K562 (cell line): ENCODE measurements around the gene LRRC75A. TPM values are rescaled to one million over a fixed set of nuclear protein-coding genes. Genes with fewer than 3 reads are reported as not detected.

Source experiments
- ATAC-seq: fragments of 200-7000 bp; cut with Tn5 transposase; 3 replicates; pipeline ENCODE4 v1.9.1; 2020; ENCODE audit warnings: moderate library complexity
- BruUV-seq: library from RNA; stranded (reverse); fragments of 400-500 nt; replicated peaks from 2 replicates; lab custom pipeline; 2021; lab: Mats Ljungman, UMichigan
- CTCF ChIA-PET: fragments of 300-600 bp; formaldehyde crosslinking; extraction: SDS; loops from one replicate; lab custom pipeline; 2021; ENCODE audit warnings: low intra/inter-chr PET ratio; lab: Yijun Ruan, JAX
- POLR2A ChIA-PET: fragments of 300-600, 350-650 bp; sonication (Branson Sonifier 250); formaldehyde crosslinking; extraction: SDS; loops from one replicate; lab custom pipeline; 2021; ENCODE audit warnings: antibody characterized with exemption, inconsistent platforms; lab: Yijun Ruan, JAX
- DNase-seq, 4 experiments: peaks; one replicate each; pipeline versions ENCODE4 v3.0.0 to v3.0.0-alpha.2; 2011 to 2018; ENCODE audit warnings: low spot score in 3 of 4, mixed read lengths in 3 of 4; ENCODE audit errors: extremely low read depth in 1 of 4
- FAIRE-seq: peaks from 2 replicates; lab custom pipeline; 2011; peaks lifted over from hg19 to GRCh38; lab: Jason Lieb, UNC
- H2AFZ ChIP-seq: 2 replicates; pipeline ENCODE4 v1.6.0; 2011; ENCODE audit warnings: low read depth, low read length, control low read depth, inconsistent platforms
- H3K27ac ChIP-seq: fragments of 200-600 bp; 3 replicates; pipeline ENCODE4 v1.8.0; 2011; ENCODE audit warnings: low read depth, mild to moderate bottlenecking, control low read depth, inconsistent platforms, low read length, moderate library complexity, mixed read lengths; ENCODE audit errors: extremely low read depth
- H3K27me3 ChIP-seq, 2 experiments: fragments of 300-600 bp in 1 of 2; 2 replicates in 1 of 2; 3 replicates in 1 of 2; pipeline versions ENCODE4 v1.6.0 to v1.8.0; 2011; ENCODE audit warnings: inconsistent platforms in 2 of 2, low read length in 2 of 2, mild to moderate bottlenecking in 1 of 2, mixed read lengths in 1 of 2, moderate library complexity in 1 of 2; ENCODE audit not compliant: control insufficient read depth in 2 of 2, insufficient read depth in 2 of 2
- H3K36me3 ChIP-seq: fragments of 300-600 bp; 3 replicates; pipeline ENCODE4 v1.8.0; 2011; ENCODE audit warnings: mild to moderate bottlenecking, low read length, inconsistent platforms; ENCODE audit not compliant: control insufficient read depth, insufficient read depth
- H3K4me1 ChIP-seq, 2 experiments: fragments of 200-600 bp in 1 of 2; replicated peaks in 1 of 2; 2 replicates in 1 of 2; 3 replicates in 1 of 2; pipeline versions ENCODE4 v1.5.1 to v1.8.0; 2011; ENCODE audit warnings: inconsistent platforms in 2 of 2, low read length in 2 of 2, mild to moderate bottlenecking in 1 of 2, mixed read lengths in 1 of 2, moderate library complexity in 1 of 2; ENCODE audit not compliant: control insufficient read depth in 2 of 2, insufficient read depth in 2 of 2
- H3K4me2 ChIP-seq: 2 replicates; pipeline ENCODE4 v1.6.1; 2011; ENCODE audit warnings: low read length, control low read depth, inconsistent platforms, mixed read lengths; ENCODE audit not compliant: insufficient read depth
- H3K4me3 ChIP-seq: fragments of 200-600 bp; sonication (generic), shearing (Covaris generic); 2 replicates; pipeline ENCODE4 v1.5.1; 2016; ENCODE audit warnings: control low read depth, inconsistent platforms
- H3K79me2 ChIP-seq: fragments of 200-600 bp; 3 replicates; pipeline ENCODE4 v1.8.0; 2011; ENCODE audit warnings: low read length, inconsistent platforms; ENCODE audit not compliant: control insufficient read depth, insufficient read depth
- H3K9ac ChIP-seq, 2 experiments: 2 replicates each; pipeline versions ENCODE4 v1.6.0 to v1.6.1; 2011; ENCODE audit warnings: low read depth in 2 of 2, low read length in 2 of 2, control low read depth in 1 of 2, inconsistent platforms in 1 of 2, mild to moderate bottlenecking in 1 of 2, mixed read lengths in 1 of 2; ENCODE audit not compliant: insufficient read depth in 1 of 2
- H3K9me1 ChIP-seq: one replicate; pipeline ENCODE4 v1.6.0; 2011; ENCODE audit warnings: inconsistent platforms, mild to moderate bottlenecking, low read length, moderate library complexity; ENCODE audit not compliant: control insufficient read depth, insufficient read depth
- H3K9me3 ChIP-seq: replicated peaks from 2 replicates; pipeline ENCODE4 v1.5.1; 2011; ENCODE audit warnings: low read depth, low read length, inconsistent platforms; ENCODE audit not compliant: control insufficient read depth, insufficient read depth
- H4K20me1 ChIP-seq: replicated peaks from 2 replicates; pipeline ENCODE4 v1.6.1; 2011; ENCODE audit warnings: low read length, inconsistent platforms, mixed read lengths; ENCODE audit not compliant: control insufficient read depth, insufficient read depth
- BRCA1 ChIP-seq, 2 experiments: fragments of 450-650 bp in 1 of 2; sonication (generic) in 1 of 2; formaldehyde crosslinking in 1 of 2; IDR thresholded peaks; 2 replicates each; pipeline versions ENCODE4 v1.5.0 to v1.6.1; 2017 to 2020; ENCODE audit warnings: mild to moderate bottlenecking in 1 of 2, missing genetic modification reagents in 1 of 2
- CBFB ChIP-seq: sonication (generic); formaldehyde crosslinking; IDR thresholded peaks from 2 replicates; pipeline ENCODE4 v1.4.0; 2020; ENCODE audit warnings: mild to moderate bottlenecking, missing genetic modification reagents
- CC2D1A ChIP-seq: fragments of 450-650 bp; IDR thresholded peaks from 2 replicates; pipeline ENCODE4 v1.6.1; 2017; ENCODE audit warnings: mild to moderate bottlenecking
- CEBPB ChIP-seq: fragments of 450-650 bp; IDR thresholded peaks from 2 replicates; pipeline ENCODE4 v1.6.1; 2016; ENCODE audit warnings: missing genetic modification characterization, missing compliant biosample characterization
- CREM ChIP-seq: IDR thresholded peaks from 2 replicates; pipeline ENCODE4 v1.6.1; 2014; ENCODE audit warnings: antibody characterized with exemption, low read depth
- ELF1 ChIP-seq: fragments of 200-800 bp; sonication (Bioruptor generic); IDR thresholded peaks from 2 replicates; pipeline ENCODE4 v1.6.1; 2016; ENCODE audit warnings: missing genetic modification characterization, missing compliant biosample characterization
- L3MBTL2 ChIP-seq: fragments of 450-650 bp; IDR thresholded peaks from 2 replicates; pipeline ENCODE4 v1.6.1; 2016; ENCODE audit warnings: mild to moderate bottlenecking, moderate library complexity
- RAD21 ChIP-seq, 2 experiments: fragments of 250-450 bp in 1 of 2; fragments of 450-650 bp in 1 of 2; sonication (Bioruptor Pico) in 1 of 2; formaldehyde crosslinking in 1 of 2; IDR thresholded peaks in 1 of 2; conservative IDR thresholded peaks in 1 of 2; 2 replicates each; pipeline versions ENCODE4 v1.4.0 to v1.8.0; 2020 to 2022; ENCODE audit warnings: mild to moderate bottlenecking in 2 of 2, moderate library complexity in 1 of 2
- RB1 ChIP-seq: fragments of 450-650 bp; IDR thresholded peaks from 2 replicates; pipeline ENCODE4 v1.6.1; 2017; ENCODE audit warnings: low read depth, mild to moderate bottlenecking
- SIX5 ChIP-seq, 2 experiments: IDR thresholded peaks; 2 replicates each; pipeline ENCODE4 v1.6.1; 2011; ENCODE audit warnings: low read length in 2 of 2, borderline replicate concordance in 1 of 2, low read depth in 1 of 2, mild to moderate bottlenecking in 1 of 2, moderate library complexity in 1 of 2; ENCODE audit not compliant: insufficient read depth in 1 of 2
- XRCC5 ChIP-seq: fragments of 200-400 bp; formaldehyde crosslinking; IDR thresholded peaks from 2 replicates; pipeline ENCODE4 v1.6.1; 2017; ENCODE audit warnings: low read depth, mild to moderate bottlenecking, low read length
- ZNF384 ChIP-seq: IDR thresholded peaks from 2 replicates; pipeline ENCODE4 v1.6.1; 2012; ENCODE audit warnings: low read depth, low read length, improper control_type of control experiment
- WGBS: fragments of 100-300 bp; shearing (Covaris generic); methylation state at CpG from one replicate; pipeline ENCODE4 v1.1.6; 2016; ENCODE audit warnings: low coverage, mixed read lengths; ENCODE audit not compliant: insufficient coverage; ENCODE audit errors: missing lambda C conversion rate; 5-methylcytosine and 5-hydroxymethylcytosine counted together
- in situ Hi-C: fragments of 300-500 bp; cut with MboI; formaldehyde crosslinking; loops from 4 replicates; pipeline ENCODE4 v1.15.0; 2018; ENCODE audit warnings: inconsistent platforms, mixed read lengths
- intact Hi-C: fragments of 100-400 bp; cut with micrococcal nuclease; formaldehyde crosslinking; loops from 2 replicates; pipeline ENCODE4 v1.14.2; 2022
- polyA plus RNA-seq, 8 experiments: library from polyadenylated mRNA; depleted of rRNA in 4 of 8; stranded (reverse) in 5 of 8; unstranded in 3 of 8; fragments of >200 nt; fragmentation: Nextera tagmentation in 2 of 8; fragmentation: Illumina TruSeq in 1 of 8; extraction: Ambion mirVana in 2 of 8; extraction: Trizol in 1 of 8; gene quantifications; 2 replicates each; pipeline versions ENCODE4 v1.2.1 to v1.2.3, GENCODE V29; 2011 to 2014; ENCODE audit warnings: inconsistent platforms in 1 of 8, missing spikeins in 1 of 8
- total RNA-seq, 7 experiments: library from RNA; depleted of rRNA in 6 of 7; stranded (reverse); fragments of >200 nt in 6 of 7; fragmentation: Illumina TruSeq in 2 of 7; extraction: Trizol in 2 of 7; gene quantifications; 2 replicates each; pipeline versions ENCODE4 v1.2.1 to v1.2.3, GENCODE V29; 2011 to 2021; ENCODE audit warnings: low replicate concordance in 1 of 7
- TF ChIP-seq, protein P1 (sequence below): fragments of 450-650 bp; formaldehyde crosslinking; IDR thresholded peaks from 2 replicates; pipeline ENCODE4 v1.4.0; 2020; ENCODE audit warnings: mild to moderate bottlenecking, moderate library complexity
- TF ChIP-seq, protein P2 (sequence below): sonication (generic); formaldehyde crosslinking; IDR thresholded peaks from 2 replicates; pipeline ENCODE4 v1.8.0; 2022; ENCODE audit warnings: missing genetic modification reagents, mild to moderate bottlenecking, moderate library complexity, borderline replicate concordance
- TF ChIP-seq, protein P3 (sequence below): fragments of 450-650 bp; IDR thresholded peaks from 2 replicates; pipeline ENCODE4 v1.6.1; 2016; ENCODE audit warnings: low read depth, mild to moderate bottlenecking, moderate library complexity

The LRRC75A gene
- total and polyA plus RNA-seq, 9 of the 15 experiments (the other 6 are each of a cell fraction or from before 2014, with no cell fraction given), result 0.04 to 0.34 (median 0.08) TPM; not detected in 5

DNA sequence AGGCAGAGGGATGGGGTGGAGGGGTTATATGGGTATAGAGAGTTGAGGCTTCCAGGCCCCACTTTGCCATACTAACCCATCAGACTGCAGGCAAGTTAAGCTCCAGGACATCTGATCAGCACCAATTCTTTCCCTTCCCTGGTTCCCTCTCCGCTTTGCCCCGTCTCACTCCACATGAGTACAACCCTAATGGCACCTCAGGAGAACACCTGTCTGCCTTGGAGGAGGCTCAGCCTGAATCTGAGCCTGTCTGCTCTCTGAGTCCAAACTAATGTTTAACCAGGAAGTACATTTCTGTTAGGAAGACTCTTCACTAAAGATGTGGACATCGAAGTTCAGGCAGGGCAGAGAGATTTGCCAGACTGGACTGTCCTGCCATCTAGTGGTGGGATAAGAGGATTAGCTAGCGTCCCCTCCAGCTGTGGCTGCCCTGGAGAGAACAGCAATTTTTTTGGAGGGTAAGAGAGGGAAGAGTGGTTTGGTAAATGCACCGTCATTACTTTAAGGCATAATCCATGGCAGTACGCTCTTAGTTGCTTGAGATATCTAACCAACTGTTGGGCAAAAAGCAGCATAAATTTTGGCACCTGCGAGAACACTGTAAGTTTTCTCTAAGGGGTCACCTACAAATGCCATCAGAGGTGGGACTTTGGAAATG is 29.2 kb upstream of the LRRC75A start:
- Histone ChIP-seq H3K36me3 (no peaks in the 10 kb centered on the region), H3K4me2 (no peak overlapping the region; the same call in 1 of the 2 replicates), H3K79me2 (no peaks in the 10 kb centered on the region), H3K9ac (no peak overlapping the region; a peak in 1 of 4 replicates), H3K4me1 (peaks cover 0 to 6% of the 10 kb centered on the region in 2 experiments; a peak in 3 of 5 replicates), H4K20me1 (no peaks in the 10 kb centered on the region), H3K27me3 (no peaks in the 10 kb centered on the region), H3K9me1 (no peaks in the 10 kb centered on the region), H3K9me3 (no peaks in the 10 kb centered on the region), H2AFZ (peak overlapping the region; percentile 90), H3K27ac (no peak overlapping the region), H3K4me3 (no peak overlapping the region)
- ChIA-PET CTCF (interaction anchor here (0.6 to 1.9 kb wide), 3 partner anchors 65 to 167 kb away, joined by 3 to 7 read pairs (median 3); no protein-coding TSS in a partner anchor), POLR2A (interaction anchor here (0.6 to 2.0 kb wide), 4 partner anchors 10 to 140 kb away, joined by 3 to 5 read pairs (median 4); partner anchors contain the start of gene UBB)
- no TSS peak for BruUV-seq
- FAIRE-seq (peak; percentile 94), DNase-seq (peak; percentile 72 to 82 (median 76)), ATAC-seq (peak; percentile 98)
- intact Hi-C loops, result loop anchor here (2.0 to 10.0 kb wide), 3 partner anchors 68 to 236 kb away; no protein-coding TSS in a partner anchor
- in situ Hi-C loops, result no loop called here
- WGBS, result 27% methylated on average over 7 of the region's 7 CpGs
- TF ChIP-seq BRCA1 (IDR thresholded peaks at IDR 0.05), result no peak
- TF ChIP-seq BRCA1 (CRISPR knock-in tag; IDR thresholded peaks at IDR 0.05), result no peak
- 0 out of 2 replicates have a peak, but pooled peaks have one; percentile 15 for TF ChIP-seq CREM
- peak; percentile 36 for TF ChIP-seq CEBPB (tag)
- 0 out of 2 replicates have a peak, but pooled peaks have one; percentile 41 for TF ChIP-seq XRCC5
- TF ChIP-seq CC2D1A, result peak; percentile 51; the same call in 1 of the 2 replicates
- no peak for TF ChIP-seq CBFB (CRISPR knock-in tag)
- peak; percentile 35; the same call in 1 of the 2 replicates for TF ChIP-seq RB1
- TF ChIP-seq L3MBTL2, result 0 out of 2 replicates have a peak, but pooled peaks have one; percentile 10
- no peak for TF ChIP-seq SIX5 (IDR thresholded peaks at IDR 0.05; ENCODE audit: borderline replicate concordance in 1 of 2, insufficient read depth in 1 of 2, low read depth in 1 of 2, low read length in 2 of 2)
- TF ChIP-seq ZNF384, result peak; percentile 49
- TF ChIP-seq ELF1 (tag), result peak; percentile 59; the same call in 1 of the 2 replicates
- TF ChIP-seq, protein P1, sequence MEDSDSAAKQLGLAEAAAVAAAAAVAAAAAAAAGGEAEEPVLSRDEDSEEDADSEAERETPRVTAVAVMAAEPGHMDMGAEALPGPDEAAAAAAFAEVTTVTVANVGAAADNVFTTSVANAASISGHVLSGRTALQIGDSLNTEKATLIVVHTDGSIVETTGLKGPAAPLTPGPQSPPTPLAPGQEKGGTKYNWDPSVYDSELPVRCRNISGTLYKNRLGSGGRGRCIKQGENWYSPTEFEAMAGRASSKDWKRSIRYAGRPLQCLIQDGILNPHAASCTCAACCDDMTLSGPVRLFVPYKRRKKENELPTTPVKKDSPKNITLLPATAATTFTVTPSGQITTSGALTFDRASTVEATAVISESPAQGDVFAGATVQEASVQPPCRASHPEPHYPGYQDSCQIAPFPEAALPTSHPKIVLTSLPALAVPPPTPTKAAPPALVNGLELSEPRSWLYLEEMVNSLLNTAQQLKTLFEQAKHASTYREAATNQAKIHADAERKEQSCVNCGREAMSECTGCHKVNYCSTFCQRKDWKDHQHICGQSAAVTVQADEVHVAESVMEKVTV, result peak; percentile 81
- TF ChIP-seq, protein P2, sequence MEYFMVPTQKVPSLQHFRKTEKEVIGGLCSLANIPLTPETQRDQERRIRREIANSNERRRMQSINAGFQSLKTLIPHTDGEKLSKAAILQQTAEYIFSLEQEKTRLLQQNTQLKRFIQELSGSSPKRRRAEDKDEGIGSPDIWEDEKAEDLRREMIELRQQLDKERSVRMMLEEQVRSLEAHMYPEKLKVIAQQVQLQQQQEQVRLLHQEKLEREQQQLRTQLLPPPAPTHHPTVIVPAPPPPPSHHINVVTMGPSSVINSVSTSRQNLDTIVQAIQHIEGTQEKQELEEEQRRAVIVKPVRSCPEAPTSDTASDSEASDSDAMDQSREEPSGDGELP (CRISPR knock-in tag), result peak; percentile 70; the same call in 1 of the 2 replicates
- peak; percentile 86 to 91 for TF ChIP-seq RAD21 (CRISPR knock-in tag; conservative IDR thresholded peaks at IDR 0.05 in 1 of 2, IDR thresholded peaks at IDR 0.05 in 1 of 2)
- TF ChIP-seq, protein P3, sequence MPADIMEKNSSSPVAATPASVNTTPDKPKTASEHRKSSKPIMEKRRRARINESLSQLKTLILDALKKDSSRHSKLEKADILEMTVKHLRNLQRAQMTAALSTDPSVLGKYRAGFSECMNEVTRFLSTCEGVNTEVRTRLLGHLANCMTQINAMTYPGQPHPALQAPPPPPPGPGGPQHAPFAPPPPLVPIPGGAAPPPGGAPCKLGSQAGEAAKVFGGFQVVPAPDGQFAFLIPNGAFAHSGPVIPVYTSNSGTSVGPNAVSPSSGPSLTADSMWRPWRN, result no peak
